Erythroblast (primary cell): ENCODE measurements around the gene PCDH15.

Experiments
- GATA1 ChIP-seq: IDR thresholded peaks from 2 replicates; pipeline ENCODE4 v1.6.1; 2011; ENCODE audit warnings: low read depth, mild to moderate bottlenecking, control low read depth, low read length, moderate library complexity
- POLR2A ChIP-seq: IDR thresholded peaks from 2 replicates; pipeline ENCODE4 v1.6.1; 2011; ENCODE audit warnings: mild to moderate bottlenecking, low read length

DNA sequence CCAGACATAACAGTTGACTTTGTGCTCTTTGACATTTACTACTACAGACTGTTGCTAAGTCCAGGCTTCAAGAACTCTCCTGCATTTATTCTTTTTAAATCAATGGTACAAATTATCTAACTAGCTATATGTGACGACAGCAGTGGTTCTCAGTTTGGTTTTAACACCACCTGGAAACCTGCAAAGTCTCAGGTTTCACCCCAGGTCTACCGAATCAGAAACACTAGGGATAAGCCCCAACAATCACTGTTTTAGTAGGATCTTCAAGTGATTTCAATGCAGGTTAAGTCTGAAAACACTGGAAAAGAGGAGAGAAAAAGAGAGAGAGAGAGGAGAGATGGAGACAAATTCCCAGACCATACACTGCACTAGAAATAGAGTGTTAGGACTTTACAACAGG, 519.0 kb downstream of the PCDH15 start:
- no peak for TF ChIP-seq POLR2A
- no peak for TF ChIP-seq GATA1
